ENCODE measurements around the gene PLEKHM2.

GRCh38 chr1:15701784-15702183 lies 17.7 kb downstream of the PLEKHM2 start:
- TF ChIP-seq ZNF274 (IDR thresholded peaks at IDR 0.05; ENCODE audit: low read depth, low read length): no peak
- TF ChIP-seq YY1 (IDR thresholded peaks at IDR 0.05; ENCODE audit: insufficient read depth, insufficient read length): no peak
